ENCODE measurements around the gene MEIOC. TPM values are rescaled to one million over a fixed set of nuclear protein-coding genes. Genes with fewer than 3 reads are reported as not detected.

MEIOC gene
- total and polyA plus RNA-seq, 9 of the 15 experiments (the other 6 are each of a cell fraction or from before 2014, with no cell fraction given), result 0.04 to 0.23 (median 0.06) TPM; not detected in 5

GRCh38 chr17:44708401-44709263 is 52.4 kb downstream of the MEIOC start, which contains the start of gene DBF4B (continued):
- TF ChIP-seq ZBTB11 (CRISPR knock-in tag; IDR thresholded peaks at IDR 0.05) (peak in 1 of 3 experiments; percentile 62; a peak in 1 of 6 replicates), RBM15 (IDR thresholded peaks at IDR 0.05; ENCODE audit: insufficient read depth, low read length) (no peak), SMAD4 (CRISPR knock-in tag; conservative IDR thresholded peaks at IDR 0.05) (no peak), ZBTB26 (CRISPR knock-in tag; IDR thresholded peaks at IDR 0.05) (no peak), BRD9 (IDR thresholded peaks at IDR 0.05; ENCODE audit: low read depth, partially characterized antibody) (no peak), ZNF696 (CRISPR knock-in tag; conservative IDR thresholded peaks at IDR 0.05) (no peak), SAP30 (IDR thresholded peaks at IDR 0.05; ENCODE audit: borderline replicate concordance, insufficient read depth, low read depth, low read length, poor library complexity, severe bottlenecking) (peak; percentile 97), CHCHD3 (CRISPR knock-in tag; IDR thresholded peaks at IDR 0.05) (no peak), ZNF740 (CRISPR knock-in tag; IDR thresholded peaks at IDR 0.05) (peak; percentile 79), ZNF740 (tag; IDR thresholded peaks at IDR 0.05) (no peak), SNRNP70 (optimal IDR thresholded peaks at IDR 0.05; ENCODE audit: low read depth, low read length) (no peak), KLF10 (CRISPR knock-in tag; IDR thresholded peaks at IDR 0.05) (no peak), MTA3 (IDR thresholded peaks at IDR 0.05; ENCODE audit: borderline replicate concordance) (peak; percentile 100), HNRNPL (IDR thresholded peaks at IDR 0.05; ENCODE audit: low read depth, low read length) (no peak), CREM (IDR thresholded peaks at IDR 0.05; ENCODE audit: low read depth) (peak; percentile 84), TGIF2 (CRISPR knock-in tag; IDR thresholded peaks at IDR 0.05) (no peak), PHF8 (IDR thresholded peaks at IDR 0.05; ENCODE audit: borderline replicate concordance, low read length) (peak; percentile 82; the same call in 1 of the 2 replicates), ARID3B (CRISPR knock-in tag; IDR thresholded peaks at IDR 0.05; ENCODE audit: borderline replicate concordance) (no peak), PTTG1 (tag; IDR thresholded peaks at IDR 0.05; ENCODE audit: low read depth) (no peak), KDM1A (IDR thresholded peaks at IDR 0.05) (peak in 1 of 2 experiments; percentile 19; a peak in 1 of 4 replicates)

Data from K562 (cell line).